ENCODE measurements around the gene RAB36. TPM values are rescaled to one million over a fixed set of nuclear protein-coding genes. Genes with fewer than 3 reads are reported as not detected.

Gene RAB36
- total RNA-seq, 4 donors from 2014 or later: 5.0 to 10.8 (median 8.2) TPM

GRCh38 chr22:23108249-23109078 is 36.8 kb upstream of the RAB36 start:
- intact Hi-C loops (cut with DNase I): no loop called here
- Histone ChIP-seq H3K4me1 (peaks cover 7 to 23% (median 11%) of the 10 kb centered on the region in 4 donors), H3K27me3 (no peaks in the 10 kb centered on the region), H3K36me3 (peaks cover 0 to 16% (median 7%) of the 10 kb centered on the region in 4 donors), H3K4me3 (no peak overlapping the region), H3K27ac (replicated peaks in 1 of 4) (no peak overlapping the region), H3K9me3 (no peaks in the 10 kb centered on the region)
- 96% methylated on average over 7 of the region's 7 CpGs for WGBS
- no peak for DNase-seq (ENCODE audit: extremely low spot score)
- no peak for TF ChIP-seq EP300 (IDR thresholded peaks at IDR 0.05)
- no peak for TF ChIP-seq CTCF (IDR thresholded peaks at IDR 0.05)
- no peak for TF ChIP-seq POLR2AphosphoS5 (IDR thresholded peaks at IDR 0.05)
- TF ChIP-seq POLR2A (IDR thresholded peaks at IDR 0.05; ENCODE audit: low read depth): no peak

GRCh38 chr22:23109079-23109347 is 36.3 kb upstream of the RAB36 start:
- WGBS: 79% methylated on average over 3 of the region's 6 CpGs
- TF ChIP-seq CTCF (IDR thresholded peaks at IDR 0.05) (no peak), POLR2AphosphoS5 (IDR thresholded peaks at IDR 0.05) (no peak), POLR2A (IDR thresholded peaks at IDR 0.05; ENCODE audit: low read depth) (no peak), EP300 (IDR thresholded peaks at IDR 0.05) (no peak)
- DNase-seq (ENCODE audit: extremely low spot score): no peak

GRCh38 chr22:23109441-23109978 is 35.8 kb upstream of the RAB36 start:
- H3K27ac ChIP-seq (replicated peaks in 1 of 4): no peak overlapping the region
- TF ChIP-seq EP300 (IDR thresholded peaks at IDR 0.05) (no peak), POLR2AphosphoS5 (IDR thresholded peaks at IDR 0.05) (no peak), POLR2A (IDR thresholded peaks at IDR 0.05; ENCODE audit: low read depth) (no peak), CTCF (IDR thresholded peaks at IDR 0.05) (no peak)
- intact Hi-C loops (cut with DNase I): no loop called here
- H3K36me3 ChIP-seq: peaks cover 0 to 16% (median 7%) of the 10 kb centered on the region in 4 donors
- H3K4me1 ChIP-seq: peaks cover 13 to 29% (median 15%) of the 10 kb centered on the region in 4 donors
- H3K4me3 ChIP-seq: no peak overlapping the region
- H3K27me3 ChIP-seq: no peaks in the 10 kb centered on the region
- no peaks in the 10 kb centered on the region for H3K9me3 ChIP-seq
- DNase-seq (ENCODE audit: extremely low spot score): no peak
- 90% methylated on average over 2 of the region's 5 CpGs for WGBS

More at GRCh38 chr22:23109079-23109347, 36.3 kb upstream of the RAB36 start:
- Histone ChIP-seq H3K4me3 (no peak overlapping the region), H3K9me3 (no peaks in the 10 kb centered on the region), H3K36me3 (peaks cover 0 to 16% (median 7%) of the 10 kb centered on the region in 4 donors), H3K4me1 (peaks cover 12 to 29% (median 14%) of the 10 kb centered on the region in 4 donors), H3K27me3 (no peaks in the 10 kb centered on the region), H3K27ac (replicated peaks in 1 of 4) (no peak overlapping the region)
- intact Hi-C loops (cut with DNase I): no loop called here

- no peaks in the 10 kb centered on the region for H3K9me3 ChIP-seq
- no peaks in the 10 kb centered on the region for H3K27me3 ChIP-seq
- TF ChIP-seq POLR2A (IDR thresholded peaks at IDR 0.05; ENCODE audit: low read depth): no peak
- no peak for TF ChIP-seq CTCF (IDR thresholded peaks at IDR 0.05)
- no peak for TF ChIP-seq POLR2AphosphoS5 (IDR thresholded peaks at IDR 0.05)
- no peak for TF ChIP-seq EP300 (IDR thresholded peaks at IDR 0.05)
- H3K4me1 ChIP-seq: peaks cover 13 to 29% (median 17%) of the 10 kb centered on the region in 4 donors
- no peak for DNase-seq (ENCODE audit: extremely low spot score)
- H3K36me3 ChIP-seq: peaks cover 0 to 14% (median 5%) of the 10 kb centered on the region in 4 donors
- 86% methylated on average over 2 of the region's 10 CpGs for WGBS
- intact Hi-C loops (cut with DNase I): no loop called here
- H3K4me3 ChIP-seq: no peak overlapping the region
- H3K27ac ChIP-seq (replicated peaks in 1 of 4): no peak overlapping the region
These were observed 34.9 kb upstream of the RAB36 start for GRCh38 chr22:23110190-23110921.

All from esophagus muscularis mucosa (tissue), 4 donors.